Loucy (cell line): Measurements from ENCODE around the gene SLC9A3.

Experiments
- EZH2phosphoT487 ChIP-seq: fragments of 200-600 bp; IDR thresholded peaks from 2 replicates; pipeline ENCODE4 v1.6.1; 2018; ENCODE audit warnings: antibody characterized with exemption, mild to moderate bottlenecking, moderate library complexity, borderline replicate concordance
- TF ChIP-seq, protein P1 (sequence below): fragments of 200-600 bp; sonication (generic); conservative IDR thresholded peaks from 2 replicates; pipeline ENCODE4 v1.5.1; 2014; ENCODE audit warnings: mild to moderate bottlenecking, antibody characterized with exemption, low read length

DNA sequence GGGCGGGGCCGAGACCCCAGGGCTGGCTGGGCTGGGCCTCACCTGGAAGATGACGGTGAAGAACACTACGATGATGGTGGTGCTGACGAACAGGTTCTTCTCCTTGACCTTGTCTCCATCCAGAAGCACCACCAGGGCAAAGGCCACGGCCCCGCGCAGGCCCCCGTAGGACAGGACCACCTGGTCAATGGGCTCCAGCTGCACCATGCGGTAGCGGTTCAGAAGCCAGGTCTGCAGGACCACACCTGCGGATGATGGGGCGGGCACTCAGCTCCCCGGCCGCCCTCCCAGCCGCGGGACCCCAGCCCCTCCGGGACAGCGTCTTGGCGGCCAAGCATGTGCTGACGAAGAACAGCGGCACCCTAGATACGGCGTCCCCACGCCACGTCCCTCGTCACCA, 41.7 kb downstream of the SLC9A3 start:
- TF ChIP-seq, protein P1, sequence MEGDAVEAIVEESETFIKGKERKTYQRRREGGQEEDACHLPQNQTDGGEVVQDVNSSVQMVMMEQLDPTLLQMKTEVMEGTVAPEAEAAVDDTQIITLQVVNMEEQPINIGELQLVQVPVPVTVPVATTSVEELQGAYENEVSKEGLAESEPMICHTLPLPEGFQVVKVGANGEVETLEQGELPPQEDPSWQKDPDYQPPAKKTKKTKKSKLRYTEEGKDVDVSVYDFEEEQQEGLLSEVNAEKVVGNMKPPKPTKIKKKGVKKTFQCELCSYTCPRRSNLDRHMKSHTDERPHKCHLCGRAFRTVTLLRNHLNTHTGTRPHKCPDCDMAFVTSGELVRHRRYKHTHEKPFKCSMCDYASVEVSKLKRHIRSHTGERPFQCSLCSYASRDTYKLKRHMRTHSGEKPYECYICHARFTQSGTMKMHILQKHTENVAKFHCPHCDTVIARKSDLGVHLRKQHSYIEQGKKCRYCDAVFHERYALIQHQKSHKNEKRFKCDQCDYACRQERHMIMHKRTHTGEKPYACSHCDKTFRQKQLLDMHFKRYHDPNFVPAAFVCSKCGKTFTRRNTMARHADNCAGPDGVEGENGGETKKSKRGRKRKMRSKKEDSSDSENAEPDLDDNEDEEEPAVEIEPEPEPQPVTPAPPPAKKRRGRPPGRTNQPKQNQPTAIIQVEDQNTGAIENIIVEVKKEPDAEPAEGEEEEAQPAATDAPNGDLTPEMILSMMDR, result no peak
- no peak for TF ChIP-seq EZH2phosphoT487
